ENCODE data around the gene PLCB1. TPM values are rescaled to one million over a fixed set of nuclear protein-coding genes. Genes with fewer than 3 reads are reported as not detected.

PLCB1 gene
- total RNA-seq, 1 experiment from 2014 or later, result 4.4 TPM

DNA sequence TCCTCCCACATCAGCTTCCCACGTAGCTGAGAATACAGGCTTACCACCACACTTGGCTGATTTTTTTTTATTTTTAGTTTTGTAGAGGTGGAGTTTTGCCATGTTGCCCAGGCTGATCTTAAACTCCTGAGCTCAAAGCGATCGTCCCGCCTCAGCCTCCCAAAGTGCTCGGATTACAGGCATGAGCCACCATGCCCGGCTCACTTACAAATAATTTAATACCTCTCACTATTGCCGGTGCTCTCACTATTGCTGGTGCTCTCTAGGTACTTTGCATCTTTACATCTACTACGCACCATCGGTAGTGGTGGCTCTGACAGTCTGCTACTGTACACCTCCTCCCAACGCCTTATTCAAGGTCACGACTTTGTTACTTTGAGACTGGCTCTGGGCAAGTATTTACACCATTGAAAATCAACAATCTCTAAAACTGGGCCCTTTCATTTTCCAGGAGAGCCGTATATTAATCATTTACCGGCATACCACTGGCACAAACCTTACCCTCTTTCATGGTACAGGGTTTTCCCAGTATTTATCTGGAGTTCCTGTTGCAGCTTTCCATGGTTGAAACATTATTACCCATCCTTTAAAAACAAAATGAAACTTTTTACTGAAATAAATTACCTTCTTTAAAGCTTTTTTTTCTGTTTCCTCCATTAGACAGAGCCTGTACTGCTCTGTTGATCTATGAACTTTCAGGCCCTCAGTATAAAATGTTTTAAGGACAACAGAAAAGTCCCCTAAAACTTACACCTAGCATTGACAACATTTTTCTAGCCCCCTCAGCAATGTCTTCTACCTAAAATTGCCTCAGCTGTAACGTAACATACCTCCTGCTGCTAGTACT lies 677.3 kb downstream of the PLCB1 start:
- Histone ChIP-seq H3K9me2 (replicated peaks; ENCODE audit: low read length) (no peaks in the 10 kb centered on the region), H3K27ac (ENCODE audit: low read length) (no peak overlapping the region), H4K20me1 (ENCODE audit: low read length) (no peaks in the 10 kb centered on the region), H3K27me3 (ENCODE audit: low read length) (no peaks in the 10 kb centered on the region), H3K4me2 (ENCODE audit: low read length) (no peak overlapping the region), H2AFZ (ENCODE audit: low read length) (no peak overlapping the region), H3K4me1 (ENCODE audit: insufficient read depth, low read length) (peaks cover 4% of the 10 kb centered on the region; the same call in 1 of the 2 replicates), H3K9me3 (ENCODE audit: low read length) (no peaks in the 10 kb centered on the region), H3K9ac (ENCODE audit: low read length) (no peak overlapping the region), H3K36me3 (ENCODE audit: low read depth, low read length) (no peaks in the 10 kb centered on the region), H3K4me3 (ENCODE audit: low read length) (no peak overlapping the region), H3K79me2 (ENCODE audit: low read length) (no peaks in the 10 kb centered on the region), H3F3A (ENCODE audit: low read length, unreplicated experiment) (no peaks in the 10 kb centered on the region)
- TF ChIP-seq EZH2 (IDR thresholded peaks at IDR 0.05; ENCODE audit: low read length, unreplicated experiment) (no peak), EZH2phosphoT487 (IDR thresholded peaks at IDR 0.05; ENCODE audit: borderline replicate concordance, low read length) (no peak)
- TF ChIP-seq, protein P1, sequence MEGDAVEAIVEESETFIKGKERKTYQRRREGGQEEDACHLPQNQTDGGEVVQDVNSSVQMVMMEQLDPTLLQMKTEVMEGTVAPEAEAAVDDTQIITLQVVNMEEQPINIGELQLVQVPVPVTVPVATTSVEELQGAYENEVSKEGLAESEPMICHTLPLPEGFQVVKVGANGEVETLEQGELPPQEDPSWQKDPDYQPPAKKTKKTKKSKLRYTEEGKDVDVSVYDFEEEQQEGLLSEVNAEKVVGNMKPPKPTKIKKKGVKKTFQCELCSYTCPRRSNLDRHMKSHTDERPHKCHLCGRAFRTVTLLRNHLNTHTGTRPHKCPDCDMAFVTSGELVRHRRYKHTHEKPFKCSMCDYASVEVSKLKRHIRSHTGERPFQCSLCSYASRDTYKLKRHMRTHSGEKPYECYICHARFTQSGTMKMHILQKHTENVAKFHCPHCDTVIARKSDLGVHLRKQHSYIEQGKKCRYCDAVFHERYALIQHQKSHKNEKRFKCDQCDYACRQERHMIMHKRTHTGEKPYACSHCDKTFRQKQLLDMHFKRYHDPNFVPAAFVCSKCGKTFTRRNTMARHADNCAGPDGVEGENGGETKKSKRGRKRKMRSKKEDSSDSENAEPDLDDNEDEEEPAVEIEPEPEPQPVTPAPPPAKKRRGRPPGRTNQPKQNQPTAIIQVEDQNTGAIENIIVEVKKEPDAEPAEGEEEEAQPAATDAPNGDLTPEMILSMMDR (conservative IDR thresholded peaks at IDR 0.05; ENCODE audit: low read depth, low read length), result no peak
- ATAC-seq (no peak), DNase-seq (no peak)
- ChIA-PET POLR2A (ENCODE audit: unreplicated experiment) (no interaction called here), CTCF (no interaction called here)
- BruUV-seq (replicated peaks), result no TSS peak
- intact Hi-C loops (cut with micrococcal nuclease), result no loop called here

DNA sequence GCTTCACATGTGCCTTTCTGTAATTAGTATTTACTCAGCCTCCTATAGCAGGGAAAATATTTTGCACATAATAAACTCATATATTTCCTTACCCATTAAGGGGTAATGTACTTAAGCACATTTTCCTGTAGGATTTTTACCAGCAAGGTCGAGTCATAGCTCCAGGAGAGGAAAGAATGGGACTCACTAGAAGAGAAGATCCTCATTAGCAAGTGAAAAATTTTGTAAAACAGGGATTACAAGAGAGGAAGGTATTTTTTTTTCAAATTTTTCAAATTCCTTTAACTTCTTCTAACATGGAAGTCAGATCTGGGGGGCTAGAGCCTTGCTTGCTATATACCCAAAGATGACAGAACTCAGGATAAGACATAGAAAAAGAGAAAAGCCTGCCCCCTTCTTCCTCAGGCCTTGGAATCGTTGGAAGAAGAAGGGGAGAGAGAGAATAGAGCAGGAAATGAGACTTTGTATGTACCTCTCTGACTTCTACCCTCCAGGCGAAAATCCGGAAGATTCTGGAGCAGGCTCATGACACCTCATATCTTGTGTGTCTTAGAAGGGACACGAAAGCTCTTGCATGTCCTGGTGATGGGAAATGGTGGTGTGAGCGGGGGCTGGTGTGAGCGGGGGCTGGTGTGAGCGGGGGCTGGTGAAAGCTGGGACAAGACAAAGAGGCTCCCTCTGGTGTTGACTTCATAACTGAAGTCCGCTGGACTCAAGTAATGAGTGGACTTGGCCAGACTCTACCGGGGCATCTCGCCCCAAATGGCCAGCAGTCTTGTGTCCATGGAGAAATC lies 679.9 kb downstream of the PLCB1 start:
- POLR2A ChIA-PET (ENCODE audit: unreplicated experiment), result no interaction called here
- intact Hi-C loops (cut with micrococcal nuclease), result no loop called here

More for the DNA sequence above, 679.9 kb downstream of the PLCB1 start:
- CTCF ChIA-PET, result no interaction called here
- Histone ChIP-seq H3K4me3 (ENCODE audit: low read length) (no peak overlapping the region), H3K27me3 (ENCODE audit: low read length) (0 out of 2 replicates have a peak, but pooled peaks cover 9% of the 10 kb centered on the region), H3F3A (ENCODE audit: low read length, unreplicated experiment) (no peaks in the 10 kb centered on the region), H3K9me2 (replicated peaks; ENCODE audit: low read length) (no peaks in the 10 kb centered on the region), H4K20me1 (ENCODE audit: low read length) (no peaks in the 10 kb centered on the region), H3K79me2 (ENCODE audit: low read length) (no peaks in the 10 kb centered on the region), H2AFZ (ENCODE audit: low read length) (no peak overlapping the region), H3K9me3 (ENCODE audit: low read length) (no peaks in the 10 kb centered on the region), H3K27ac (ENCODE audit: low read length) (no peak overlapping the region), H3K36me3 (ENCODE audit: low read depth, low read length) (no peaks in the 10 kb centered on the region), H3K4me2 (ENCODE audit: low read length) (no peak overlapping the region), H3K9ac (ENCODE audit: low read length) (no peak overlapping the region), H3K4me1 (ENCODE audit: insufficient read depth, low read length) (no peaks in the 10 kb centered on the region)
- TF ChIP-seq EZH2 (IDR thresholded peaks at IDR 0.05; ENCODE audit: low read length, unreplicated experiment) (no peak), EZH2phosphoT487 (IDR thresholded peaks at IDR 0.05; ENCODE audit: borderline replicate concordance, low read length) (no peak)
- TF ChIP-seq, protein P1 (conservative IDR thresholded peaks at IDR 0.05; ENCODE audit: low read depth, low read length), result no peak; the same call in 1 of the 2 replicates
- no peak; the same call in 1 of the 2 replicates for ATAC-seq
- no TSS peak for BruUV-seq (replicated peaks)
- no peak for DNase-seq

Measured in PC-3 (cell line).